Measurements from ENCODE around the gene MRPS7.

- TF ChIP-seq SP1 (CRISPR knock-in tag; conservative IDR thresholded peaks at IDR 0.05): no peak
- no peak for TF ChIP-seq NR1H2 (CRISPR knock-in tag; IDR thresholded peaks at IDR 0.05)
- TF ChIP-seq CTCF (IDR thresholded peaks at IDR 0.05): no peak
- TF ChIP-seq SMAD4 (CRISPR knock-in tag; IDR thresholded peaks at IDR 0.05): no peak
- TF ChIP-seq CREB1 (CRISPR knock-in tag; IDR thresholded peaks at IDR 0.05): no peak
- no peak for TF ChIP-seq ZNF281 (CRISPR knock-in tag; IDR thresholded peaks at IDR 0.05)
- no peak for TF ChIP-seq ERG (CRISPR knock-in tag; IDR thresholded peaks at IDR 0.05)
- TF ChIP-seq OVOL2 (CRISPR knock-in tag; IDR thresholded peaks at IDR 0.05; ENCODE audit: borderline replicate concordance): no peak
- no peak for TF ChIP-seq ATF3 (CRISPR knock-in tag; conservative IDR thresholded peaks at IDR 0.05)
- no peak for TF ChIP-seq ZSCAN18 (CRISPR knock-in tag; IDR thresholded peaks at IDR 0.05)
Measured at GRCh38 chr17:75263055-75263454, 1.4 kb downstream of the MRPS7 start.
